ENCODE results near the gene B3GNT3. TPM values are rescaled to one million over a fixed set of nuclear protein-coding genes. Genes with fewer than 3 reads are reported as not detected.

B3GNT3 gene
- total and polyA plus RNA-seq, 9 of the 15 experiments (the other 6 are each of a cell fraction or from before 2014, with no cell fraction given) = 0.06 to 0.11 (median 0.07) TPM; not detected in 6

GRCh38 chr19:17859533-17860330 lies 64.8 kb downstream of the B3GNT3 start, which contains the start of gene RPL18A (continued):
- TF ChIP-seq ETV6 (IDR thresholded peaks at IDR 0.05; ENCODE audit: borderline replicate concordance in 1 of 2, low read depth in 2 of 2, low read length in 1 of 2) (no peak), ETV6 (CRISPR knock-in tag; IDR thresholded peaks at IDR 0.05; ENCODE audit: borderline replicate concordance) (no peak), PURB (CRISPR knock-in tag; IDR thresholded peaks at IDR 0.05; ENCODE audit: low read depth) (no peak), ETV1 (tag; conservative IDR thresholded peaks at IDR 0.05; ENCODE audit: low read depth) (no peak), FOSL1 (tag; conservative IDR thresholded peaks at IDR 0.05) (no peak), ZKSCAN3 (CRISPR knock-in tag; IDR thresholded peaks at IDR 0.05) (no peak), ZFX (CRISPR knock-in tag; IDR thresholded peaks at IDR 0.05) (peak; percentile 88), FOS (IDR thresholded peaks at IDR 0.05; ENCODE audit: extremely low read depth, insufficient read length) (peak; percentile 96), ZNF324 (CRISPR knock-in tag; IDR thresholded peaks at IDR 0.05) (no peak), CCNT2 (IDR thresholded peaks at IDR 0.05; ENCODE audit: borderline replicate concordance, extremely low read depth, insufficient read length, low read depth, low read length) (peak; percentile 61), CBX5 (IDR thresholded peaks at IDR 0.05; ENCODE audit: borderline replicate concordance, low read depth) (no peak), TSC22D4 (tag; IDR thresholded peaks at IDR 0.05) (no peak), AFF1 (IDR thresholded peaks at IDR 0.05; ENCODE audit: low read depth in 1 of 2, partially characterized antibody in 2 of 2) (peak in 1 of 2 experiments; percentile 98), ZNF77 (CRISPR knock-in tag; IDR thresholded peaks at IDR 0.05) (no peak), CBFA2T3 (IDR thresholded peaks at IDR 0.05) (no peak), TGIF2 (CRISPR knock-in tag; IDR thresholded peaks at IDR 0.05) (peak; percentile 31; the same call in 1 of the 2 replicates), ZNF785 (CRISPR knock-in tag; IDR thresholded peaks at IDR 0.05) (no peak), POLR3G (IDR thresholded peaks at IDR 0.05; ENCODE audit: extremely low read depth, insufficient read length, insufficient replicate concordance) (no peak), ADNP (tag; IDR thresholded peaks at IDR 0.05) (no peak), ASH1L (IDR thresholded peaks at IDR 0.05; ENCODE audit: borderline replicate concordance, low read depth, partially characterized antibody) (peak; percentile 96), TFAP4 (CRISPR knock-in tag; IDR thresholded peaks at IDR 0.05; ENCODE audit: borderline replicate concordance) (peak; percentile 97), ZBTB34 (CRISPR knock-in tag; IDR thresholded peaks at IDR 0.05) (no peak), HDAC3 (IDR thresholded peaks at IDR 0.05; ENCODE audit: borderline replicate concordance, partially characterized antibody) (no peak)

Measured in K562 (cell line).